ENCODE data around the gene LSM4.

GRCh38 chr19:18329035-18329376, 6.1 kb upstream of the LSM4 start:
- TF ChIP-seq, protein P1, sequence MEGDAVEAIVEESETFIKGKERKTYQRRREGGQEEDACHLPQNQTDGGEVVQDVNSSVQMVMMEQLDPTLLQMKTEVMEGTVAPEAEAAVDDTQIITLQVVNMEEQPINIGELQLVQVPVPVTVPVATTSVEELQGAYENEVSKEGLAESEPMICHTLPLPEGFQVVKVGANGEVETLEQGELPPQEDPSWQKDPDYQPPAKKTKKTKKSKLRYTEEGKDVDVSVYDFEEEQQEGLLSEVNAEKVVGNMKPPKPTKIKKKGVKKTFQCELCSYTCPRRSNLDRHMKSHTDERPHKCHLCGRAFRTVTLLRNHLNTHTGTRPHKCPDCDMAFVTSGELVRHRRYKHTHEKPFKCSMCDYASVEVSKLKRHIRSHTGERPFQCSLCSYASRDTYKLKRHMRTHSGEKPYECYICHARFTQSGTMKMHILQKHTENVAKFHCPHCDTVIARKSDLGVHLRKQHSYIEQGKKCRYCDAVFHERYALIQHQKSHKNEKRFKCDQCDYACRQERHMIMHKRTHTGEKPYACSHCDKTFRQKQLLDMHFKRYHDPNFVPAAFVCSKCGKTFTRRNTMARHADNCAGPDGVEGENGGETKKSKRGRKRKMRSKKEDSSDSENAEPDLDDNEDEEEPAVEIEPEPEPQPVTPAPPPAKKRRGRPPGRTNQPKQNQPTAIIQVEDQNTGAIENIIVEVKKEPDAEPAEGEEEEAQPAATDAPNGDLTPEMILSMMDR (IDR thresholded peaks at IDR 0.05), result no peak
- TF ChIP-seq POLR2A (IDR thresholded peaks at IDR 0.05), result no peak
